GM23338 (cell line): ENCODE results near the gene SLC35F1. TPM values are rescaled to one million over a fixed set of nuclear protein-coding genes. Genes with fewer than 3 reads are reported as not detected.

ENCODE experiments used
- ATAC-seq: fragments of 200-7000 bp; cut with Tn5 transposase; 3 replicates; pipeline ENCODE4 v1.9.1; 2020
- DNase-seq: peaks from one replicate; pipeline ENCODE4 v3.0.0-alpha.2; 2015; ENCODE audit warnings: low spot score
- H2AFZ ChIP-seq: fragments of 200-600 bp; sonication (generic); 2 replicates; pipeline ENCODE4 v1.8.0; 2016; ENCODE audit warnings: antibody characterized with exemption, mild to moderate bottlenecking, moderate library complexity
- H3F3A ChIP-seq: fragments of 200-600 bp; sonication (generic); replicated peaks from 2 replicates; pipeline ENCODE4 v1.8.0; 2017; ENCODE audit warnings: antibody characterized with exemption, mixed run types, low read depth
- H3K27ac ChIP-seq: fragments of 200-600 bp; sonication (generic); 2 replicates; pipeline ENCODE4 v1.6.1; 2016; ENCODE audit warnings: low read depth
- H3K27me3 ChIP-seq: fragments of 200-600 bp; sonication (generic); 2 replicates; pipeline ENCODE4 v1.8.0; 2016; ENCODE audit warnings: mild to moderate bottlenecking, mixed run types, moderate library complexity; ENCODE audit not compliant: insufficient read depth
- H3K36me3 ChIP-seq: fragments of 200-600 bp; sonication (generic); 2 replicates; pipeline ENCODE4 v1.8.0; 2016; ENCODE audit warnings: mild to moderate bottlenecking; ENCODE audit not compliant: insufficient read depth
- H3K4me1 ChIP-seq: fragments of 200-600 bp; sonication (generic); 2 replicates; pipeline ENCODE4 v1.8.0; 2016; ENCODE audit warnings: mild to moderate bottlenecking, moderate library complexity; ENCODE audit not compliant: insufficient read depth
- H3K4me2 ChIP-seq: fragments of 200-600 bp; sonication (generic); 2 replicates; pipeline ENCODE4 v1.7.1; 2017; ENCODE audit warnings: mixed run types
- H3K4me3 ChIP-seq: fragments of 200-600 bp; sonication (generic); 2 replicates; pipeline ENCODE4 v1.6.1; 2016; ENCODE audit warnings: mixed run types
- H3K79me2 ChIP-seq: fragments of 200-600 bp; sonication (generic); replicated peaks from 2 replicates; pipeline ENCODE4 v1.8.0; 2017; ENCODE audit warnings: mild to moderate bottlenecking; ENCODE audit not compliant: insufficient read depth
- H3K9me2 ChIP-seq: fragments of 200-600 bp; sonication (generic); 2 replicates; pipeline ENCODE4 v1.8.0; 2017; ENCODE audit not compliant: insufficient read depth
- H4K20me1 ChIP-seq: fragments of 200-600 bp; sonication (generic); replicated peaks from 2 replicates; pipeline ENCODE4 v1.8.0; 2017; ENCODE audit warnings: mild to moderate bottlenecking; ENCODE audit not compliant: insufficient read depth
- H3K27ac Mint-ChIP-seq: 2 replicates; pipeline ENCODE4 v1.8.0; 2020; ENCODE audit warnings: inconsistent platforms, mild to moderate bottlenecking, moderate library complexity, mixed read lengths
- H3K27me3 Mint-ChIP-seq: 3 replicates; pipeline ENCODE4 v1.8.0; 2022; ENCODE audit warnings: low read depth, mild to moderate bottlenecking, moderate library complexity, mixed read lengths, inconsistent platforms; ENCODE audit not compliant: insufficient read depth, poor library complexity
- H3K36me3 Mint-ChIP-seq: 3 replicates; pipeline ENCODE4 v1.8.0; 2021; ENCODE audit warnings: low read depth, mild to moderate bottlenecking, inconsistent platforms, moderate library complexity, mixed read lengths
- H3K4me1 Mint-ChIP-seq: 3 replicates; pipeline ENCODE4 v1.8.0; 2020; ENCODE audit warnings: mild to moderate bottlenecking, inconsistent platforms, mixed read lengths
- H3K4me3 Mint-ChIP-seq: 3 replicates; pipeline ENCODE4 v1.8.0; 2021; ENCODE audit warnings: moderate library complexity, mild to moderate bottlenecking, inconsistent platforms, mixed read lengths
- H3K9me3 Mint-ChIP-seq: 3 replicates; pipeline ENCODE4 v1.8.0; 2020; ENCODE audit warnings: moderate library complexity, mild to moderate bottlenecking, inconsistent platforms, mixed read lengths
- CREB1 ChIP-seq: fragments of 250-450 bp; sonication (Bioruptor Pico); IDR thresholded peaks from 2 replicates; pipeline ENCODE4 v1.5.0; 2020; ENCODE audit warnings: low read depth, mild to moderate bottlenecking, moderate library complexity
- ETS1 ChIP-seq: IDR thresholded peaks from 2 replicates; pipeline ENCODE4 v1.6.1; 2016; ENCODE audit warnings: antibody characterized with exemption
- EZH2phosphoT487 ChIP-seq: fragments of 200-600 bp; sonication (generic); IDR thresholded peaks from one replicate; pipeline ENCODE4 v1.8.1; 2018; ENCODE audit warnings: antibody characterized with exemption; ENCODE audit not compliant: unreplicated experiment
- JUNB ChIP-seq: IDR thresholded peaks from one replicate; pipeline ENCODE4 v1.6.1; 2016; ENCODE audit warnings: antibody characterized with exemption; ENCODE audit not compliant: unreplicated experiment
- NANOG ChIP-seq: IDR thresholded peaks from 2 replicates; pipeline ENCODE4 v1.6.1; 2016; ENCODE audit warnings: antibody characterized with exemption, borderline replicate concordance
- ZNF331 ChIP-seq: fragments of 250-450 bp; sonication (Bioruptor Pico); IDR thresholded peaks from 2 replicates; pipeline ENCODE4 v1.5.0; 2020; ENCODE audit warnings: low read depth, mild to moderate bottlenecking, moderate library complexity
- polyA plus RNA-seq: library from polyadenylated mRNA; unstranded; fragments of >200 nt; fragmentation: Nextera tagmentation; extraction: Ambion mirVana; gene quantifications from 2 replicates; pipeline ENCODE4 v1.2.1, GENCODE V29; 2016
- total RNA-seq: library from RNA; depleted of rRNA; stranded (reverse); fragments of >200 nt; shearing (Covaris generic); gene quantifications from 2 replicates; pipeline ENCODE4 v1.2.3, GENCODE V29; 2014
- TF ChIP-seq, protein P1 (sequence below), 2 experiments: fragments of 200-600 bp in 1 of 2; sonication (generic) in 1 of 2; conservative IDR thresholded peaks; 2 replicates each; pipeline versions ENCODE4 v1.5.1 to v1.6.1; 2016 to 2017; ENCODE audit warnings: antibody characterized with exemption in 2 of 2, low read depth in 2 of 2, mild to moderate bottlenecking in 2 of 2, moderate library complexity in 1 of 2
- TF ChIP-seq, protein P2 (sequence below): fragments of 250-450 bp; sonication (Bioruptor Pico); IDR thresholded peaks from 2 replicates; pipeline ENCODE4 v1.5.0; 2020; ENCODE audit warnings: mild to moderate bottlenecking, moderate library complexity

The SLC35F1 gene
- total and polyA plus RNA-seq, 2 experiments from 2014 or later, result 3.0 to 10.3 TPM

GRCh38 chr6:117911150-117911549 is 4.1 kb downstream of the SLC35F1 start (continued):
- TF ChIP-seq, protein P1, sequence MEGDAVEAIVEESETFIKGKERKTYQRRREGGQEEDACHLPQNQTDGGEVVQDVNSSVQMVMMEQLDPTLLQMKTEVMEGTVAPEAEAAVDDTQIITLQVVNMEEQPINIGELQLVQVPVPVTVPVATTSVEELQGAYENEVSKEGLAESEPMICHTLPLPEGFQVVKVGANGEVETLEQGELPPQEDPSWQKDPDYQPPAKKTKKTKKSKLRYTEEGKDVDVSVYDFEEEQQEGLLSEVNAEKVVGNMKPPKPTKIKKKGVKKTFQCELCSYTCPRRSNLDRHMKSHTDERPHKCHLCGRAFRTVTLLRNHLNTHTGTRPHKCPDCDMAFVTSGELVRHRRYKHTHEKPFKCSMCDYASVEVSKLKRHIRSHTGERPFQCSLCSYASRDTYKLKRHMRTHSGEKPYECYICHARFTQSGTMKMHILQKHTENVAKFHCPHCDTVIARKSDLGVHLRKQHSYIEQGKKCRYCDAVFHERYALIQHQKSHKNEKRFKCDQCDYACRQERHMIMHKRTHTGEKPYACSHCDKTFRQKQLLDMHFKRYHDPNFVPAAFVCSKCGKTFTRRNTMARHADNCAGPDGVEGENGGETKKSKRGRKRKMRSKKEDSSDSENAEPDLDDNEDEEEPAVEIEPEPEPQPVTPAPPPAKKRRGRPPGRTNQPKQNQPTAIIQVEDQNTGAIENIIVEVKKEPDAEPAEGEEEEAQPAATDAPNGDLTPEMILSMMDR (conservative IDR thresholded peaks at IDR 0.05; ENCODE audit: low read depth in 2 of 2), result no peak
- no peak for TF ChIP-seq EZH2phosphoT487
- TF ChIP-seq ZNF331 (CRISPR knock-in tag), result no peak
- no peak for TF ChIP-seq NANOG
- no peak for TF ChIP-seq JUNB
- no peak for TF ChIP-seq ETS1

- H3K4me1 ChIP-seq, result peaks cover 8% of the 10 kb centered on the region
- Mint-ChIP-seq H3K27me3 (peaks cover 10% of the 10 kb centered on the region), H3K36me3 (no peaks in the 10 kb centered on the region; the same call in 2 of the 3 replicates), H3K4me3 (no peak overlapping the region), H3K27ac (no peak overlapping the region), H3K4me1 (peaks cover 7% of the 10 kb centered on the region; the same call in 2 of the 3 replicates), H3K9me3 (no peaks in the 10 kb centered on the region)
- H3K36me3 ChIP-seq, result no peaks in the 10 kb centered on the region
- H3F3A ChIP-seq, result 0 out of 2 replicates have a peak, but pooled peaks cover 4% of the 10 kb centered on the region
- 0 out of 2 replicates have a peak, but pooled peaks cover 3% of the 10 kb centered on the region for H3K79me2 ChIP-seq
- ATAC-seq (no peak), DNase-seq (no peak)
- H3K9me2 ChIP-seq, result no peaks in the 10 kb centered on the region
- peaks cover 36% of the 10 kb centered on the region for H3K27me3 ChIP-seq
- H2AFZ ChIP-seq, result no peak overlapping the region
- no peak overlapping the region for H3K27ac ChIP-seq
- no peak for TF ChIP-seq NANOG
- TF ChIP-seq ZNF331 (CRISPR knock-in tag), result no peak
- no peak for TF ChIP-seq EZH2phosphoT487
- TF ChIP-seq, protein P2, sequence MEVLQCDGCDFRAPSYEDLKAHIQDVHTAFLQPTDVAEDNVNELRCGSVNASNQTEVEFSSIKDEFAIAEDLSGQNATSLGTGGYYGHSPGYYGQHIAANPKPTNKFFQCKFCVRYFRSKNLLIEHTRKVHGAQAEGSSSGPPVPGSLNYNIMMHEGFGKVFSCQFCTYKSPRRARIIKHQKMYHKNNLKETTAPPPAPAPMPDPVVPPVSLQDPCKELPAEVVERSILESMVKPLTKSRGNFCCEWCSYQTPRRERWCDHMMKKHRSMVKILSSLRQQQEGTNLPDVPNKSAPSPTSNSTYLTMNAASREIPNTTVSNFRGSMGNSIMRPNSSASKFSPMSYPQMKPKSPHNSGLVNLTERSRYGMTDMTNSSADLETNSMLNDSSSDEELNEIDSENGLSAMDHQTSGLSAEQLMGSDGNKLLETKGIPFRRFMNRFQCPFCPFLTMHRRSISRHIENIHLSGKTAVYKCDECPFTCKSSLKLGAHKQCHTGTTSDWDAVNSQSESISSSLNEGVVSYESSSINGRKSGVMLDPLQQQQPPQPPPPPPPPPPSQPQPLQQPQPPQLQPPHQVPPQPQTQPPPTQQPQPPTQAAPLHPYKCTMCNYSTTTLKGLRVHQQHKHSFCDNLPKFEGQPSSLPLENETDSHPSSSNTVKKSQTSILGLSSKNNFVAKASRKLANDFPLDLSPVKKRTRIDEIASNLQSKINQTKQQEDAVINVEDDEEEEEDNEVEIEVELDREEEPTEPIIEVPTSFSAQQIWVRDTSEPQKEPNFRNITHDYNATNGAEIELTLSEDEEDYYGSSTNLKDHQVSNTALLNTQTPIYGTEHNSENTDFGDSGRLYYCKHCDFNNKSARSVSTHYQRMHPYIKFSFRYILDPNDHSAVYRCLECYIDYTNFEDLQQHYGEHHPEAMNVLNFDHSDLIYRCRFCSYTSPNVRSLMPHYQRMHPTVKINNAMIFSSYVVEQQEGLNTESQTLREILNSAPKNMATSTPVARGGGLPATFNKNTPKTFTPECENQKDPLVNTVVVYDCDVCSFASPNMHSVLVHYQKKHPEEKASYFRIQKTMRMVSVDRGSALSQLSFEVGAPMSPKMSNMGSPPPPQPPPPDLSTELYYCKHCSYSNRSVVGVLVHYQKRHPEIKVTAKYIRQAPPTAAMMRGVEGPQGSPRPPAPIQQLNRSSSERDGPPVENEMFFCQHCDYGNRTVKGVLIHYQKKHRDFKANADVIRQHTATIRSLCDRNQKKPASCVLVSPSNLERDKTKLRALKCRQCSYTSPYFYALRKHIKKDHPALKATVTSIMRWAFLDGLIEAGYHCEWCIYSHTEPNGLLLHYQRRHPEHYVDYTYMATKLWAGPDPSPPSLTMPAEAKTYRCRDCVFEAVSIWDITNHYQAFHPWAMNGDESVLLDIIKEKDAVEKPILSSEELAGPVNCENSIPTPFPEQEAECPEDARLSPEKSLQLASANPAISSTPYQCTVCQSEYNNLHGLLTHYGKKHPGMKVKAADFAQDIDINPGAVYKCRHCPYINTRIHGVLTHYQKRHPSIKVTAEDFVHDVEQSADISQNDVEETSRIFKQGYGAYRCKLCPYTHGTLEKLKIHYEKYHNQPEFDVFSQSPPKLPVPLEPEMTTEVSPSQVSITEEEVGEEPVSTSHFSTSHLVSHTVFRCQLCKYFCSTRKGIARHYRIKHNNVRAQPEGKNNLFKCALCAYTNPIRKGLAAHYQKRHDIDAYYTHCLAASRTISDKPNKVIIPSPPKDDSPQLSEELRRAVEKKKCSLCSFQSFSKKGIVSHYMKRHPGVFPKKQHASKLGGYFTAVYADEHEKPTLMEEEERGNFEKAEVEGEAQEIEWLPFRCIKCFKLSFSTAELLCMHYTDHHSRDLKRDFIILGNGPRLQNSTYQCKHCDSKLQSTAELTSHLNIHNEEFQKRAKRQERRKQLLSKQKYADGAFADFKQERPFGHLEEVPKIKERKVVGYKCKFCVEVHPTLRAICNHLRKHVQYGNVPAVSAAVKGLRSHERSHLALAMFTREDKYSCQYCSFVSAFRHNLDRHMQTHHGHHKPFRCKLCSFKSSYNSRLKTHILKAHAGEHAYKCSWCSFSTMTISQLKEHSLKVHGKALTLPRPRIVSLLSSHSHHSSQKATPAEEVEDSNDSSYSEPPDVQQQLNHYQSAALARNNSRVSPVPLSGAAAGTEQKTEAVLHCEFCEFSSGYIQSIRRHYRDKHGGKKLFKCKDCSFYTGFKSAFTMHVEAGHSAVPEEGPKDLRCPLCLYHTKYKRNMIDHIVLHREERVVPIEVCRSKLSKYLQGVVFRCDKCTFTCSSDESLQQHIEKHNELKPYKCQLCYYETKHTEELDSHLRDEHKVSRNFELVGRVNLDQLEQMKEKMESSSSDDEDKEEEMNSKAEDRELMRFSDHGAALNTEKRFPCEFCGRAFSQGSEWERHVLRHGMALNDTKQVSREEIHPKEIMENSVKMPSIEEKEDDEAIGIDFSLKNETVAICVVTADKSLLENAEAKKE (CRISPR knock-in tag), result no peak
- no peak for TF ChIP-seq JUNB
- TF ChIP-seq, protein P1 (conservative IDR thresholded peaks at IDR 0.05; ENCODE audit: low read depth in 2 of 2), result no peak
- no peak for TF ChIP-seq CREB1 (CRISPR knock-in tag)
- H4K20me1 ChIP-seq, result peaks cover 7% of the 10 kb centered on the region
- H3K4me2 ChIP-seq, result no peak overlapping the region
- H3K4me3 ChIP-seq, result no peak overlapping the region
Observed at GRCh38 chr6:117911660-117912059, 4.6 kb downstream of the SLC35F1 start.
